HG03060 (cell line): ENCODE measurements around the gene AUTS2.

Source experiments
- ATAC-seq: cut with Tn5 transposase; IDR thresholded peaks from one replicate; pipeline ENCODE4 v1.9.1; 2021; ENCODE audit warnings: low read depth, moderate number of reproducible peaks; ENCODE audit not compliant: unreplicated experiment

The AUTS2 gene

GRCh38 chr7:70458745-70459144 is 860.5 kb downstream of the AUTS2 start:
- ATAC-seq: no peak

- no peak for ATAC-seq
Measured at GRCh38 chr7:70459546-70459945, 861.3 kb downstream of the AUTS2 start.

- no peak for ATAC-seq
Measured at GRCh38 chr7:70460071-70460470, 861.8 kb downstream of the AUTS2 start.

- no peak for ATAC-seq
Measured at GRCh38 chr7:70460562-70460961, 862.3 kb downstream of the AUTS2 start.

GRCh38 chr7:70463352-70463938 is 865.2 kb downstream of the AUTS2 start:
- ATAC-seq: no peak

- ATAC-seq: no peak
Measured at GRCh38 chr7:70466725-70467364, 868.6 kb downstream of the AUTS2 start.

- no peak for ATAC-seq
Measured at GRCh38 chr7:70470746-70471145, 872.5 kb downstream of the AUTS2 start.

GRCh38 chr7:70472601-70473237 is 874.4 kb downstream of the AUTS2 start:
- no peak for ATAC-seq

- ATAC-seq: no peak
Measured at GRCh38 chr7:70474639-70475234, 876.5 kb downstream of the AUTS2 start.

- ATAC-seq: no peak
Measured at GRCh38 chr7:70477036-70478010, 879.0 kb downstream of the AUTS2 start.

GRCh38 chr7:70479153-70480021 is 881.1 kb downstream of the AUTS2 start:
- no peak for ATAC-seq

GRCh38 chr7:70480927-70481569 is 882.8 kb downstream of the AUTS2 start:
- no peak for ATAC-seq

- no peak for ATAC-seq
Measured at GRCh38 chr7:70481570-70482123, 883.4 kb downstream of the AUTS2 start.

- no peak for ATAC-seq
Measured at GRCh38 chr7:70484255-70484654, 886.0 kb downstream of the AUTS2 start.

GRCh38 chr7:70486977-70487376 is 888.7 kb downstream of the AUTS2 start:
- ATAC-seq: no peak

- no peak for ATAC-seq
Measured at GRCh38 chr7:70487428-70487827, 889.2 kb downstream of the AUTS2 start.

GRCh38 chr7:70487886-70488285 is 889.6 kb downstream of the AUTS2 start:
- ATAC-seq: no peak

- no peak for ATAC-seq
Measured at GRCh38 chr7:70489813-70490212, 891.5 kb downstream of the AUTS2 start.

- no peak for ATAC-seq
Measured at GRCh38 chr7:70492625-70493024, 894.4 kb downstream of the AUTS2 start.
